NB4 (cell line): ENCODE data around the gene ORM1.
"Not testable (repeated sequence)": the region's sequence is repeated elsewhere in the genome, so short reads cannot be mapped to it uniquely, and the experiment has no call there.

Experiments
- DNase-seq: peaks from one replicate; pipeline ENCODE4 v3.0.0; 2010; ENCODE audit warnings: low read depth
- H3K4me3 ChIP-seq: one replicate; pipeline ENCODE4 v1.5.1; 2011; ENCODE audit warnings: mild to moderate bottlenecking, low read depth, low read length, moderate library complexity
- CTCF ChIP-seq: IDR thresholded peaks from one replicate; pipeline ENCODE4 v1.5.1; 2012; ENCODE audit warnings: low read depth, low read length
- MYC ChIP-seq: IDR thresholded peaks from 2 replicates; pipeline ENCODE4 v1.6.1; 2011; ENCODE audit warnings: low read depth, low read length
- POLR2A ChIP-seq: IDR thresholded peaks from 2 replicates; pipeline ENCODE4 v1.6.1; 2011; ENCODE audit warnings: mild to moderate bottlenecking; ENCODE audit not compliant: insufficient read length; ENCODE audit errors: extremely low read depth
- TF ChIP-seq, protein P1 (sequence below): IDR thresholded peaks from 2 replicates; pipeline ENCODE4 v1.6.1; 2011; ENCODE audit warnings: low read depth, low read length

Gene ORM1

GRCh38 chr9:114322831-114323531 lies at the start of gene ORM1:
Gene ORM1 (plus strand): TSS chr9:114323098. CDS start chr9:114323134, 36 bp downstream.
- H3K4me3 ChIP-seq, DNase-seq: not testable (repeated sequence)

GRCh38 chr9:114273461-114273881 lies 49.4 kb upstream of the ORM1 start:
- no peak for TF ChIP-seq POLR2A
- H3K4me3 ChIP-seq: no peak overlapping the region
- DNase-seq: no peak

DNA sequence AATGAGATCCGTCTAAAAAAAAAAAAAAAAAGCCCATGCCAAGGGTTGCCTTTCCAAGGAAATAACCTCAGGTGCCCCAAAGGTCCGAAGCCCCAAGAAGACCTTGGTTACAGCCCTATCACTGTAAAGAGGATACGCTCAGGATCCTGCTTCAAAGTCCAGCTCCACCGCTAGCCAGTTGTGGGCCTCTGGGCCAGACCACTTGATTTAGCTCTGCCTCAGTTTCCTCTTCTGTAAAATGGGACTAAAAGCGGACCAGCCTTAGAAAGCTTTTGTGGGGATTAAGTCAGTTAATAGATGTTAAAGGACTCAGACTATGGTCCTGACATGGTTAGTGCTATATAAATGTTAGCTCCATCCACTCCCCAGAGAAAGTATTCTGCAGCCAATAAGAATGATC lies 48.7 kb upstream of the ORM1 start:
- no peak for DNase-seq
- H3K4me3 ChIP-seq: no peak overlapping the region
- TF ChIP-seq, protein P1, sequence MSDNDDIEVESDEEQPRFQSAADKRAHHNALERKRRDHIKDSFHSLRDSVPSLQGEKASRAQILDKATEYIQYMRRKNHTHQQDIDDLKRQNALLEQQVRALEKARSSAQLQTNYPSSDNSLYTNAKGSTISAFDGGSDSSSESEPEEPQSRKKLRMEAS: no peak
- TF ChIP-seq MYC: no peak

DNA sequence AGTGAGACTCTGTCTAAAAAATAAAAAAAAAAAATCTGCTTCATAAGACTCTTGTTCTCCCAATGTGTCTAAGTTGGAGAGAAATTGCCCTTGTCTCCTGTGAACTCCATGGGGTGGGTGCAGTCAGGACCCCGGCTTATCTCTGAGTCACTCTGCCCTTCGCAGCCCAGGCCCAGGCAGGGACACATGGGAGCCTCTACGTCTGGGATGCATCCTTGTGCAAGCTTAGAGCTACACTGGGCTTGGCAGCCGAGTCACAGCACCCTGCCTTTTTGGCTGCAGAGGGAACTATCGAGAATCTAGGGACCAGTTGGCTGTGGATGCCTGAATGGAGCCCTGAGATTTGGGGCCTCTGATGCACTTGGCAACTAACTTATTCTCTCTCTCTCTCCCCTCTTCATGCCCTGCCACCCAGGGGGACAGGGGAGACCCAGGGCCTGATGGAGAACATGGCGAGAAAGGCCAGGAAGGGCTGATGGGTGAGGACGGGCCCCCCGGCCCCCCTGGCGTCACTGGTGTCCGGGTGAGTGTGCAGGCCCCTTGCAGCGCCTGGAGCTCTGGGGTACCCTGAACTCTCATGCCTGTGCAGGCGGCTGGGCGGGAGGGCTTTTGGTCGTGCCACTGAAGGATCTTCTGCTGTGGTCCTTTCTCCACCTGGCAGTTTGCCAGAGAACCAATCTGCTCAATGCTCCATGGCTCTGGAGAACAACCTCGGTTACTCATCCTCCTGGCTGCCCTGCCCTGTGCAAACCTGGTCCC lies 47.5 kb upstream of the ORM1 start:
- no peak for TF ChIP-seq MYC
- no peak for TF ChIP-seq POLR2A
- no peak for TF ChIP-seq CTCF
- TF ChIP-seq, protein P1: no peak
- H3K4me3 ChIP-seq: no peak overlapping the region
- DNase-seq: no peak

- no peak for TF ChIP-seq POLR2A
- TF ChIP-seq, protein P1: no peak
- TF ChIP-seq MYC: no peak
- TF ChIP-seq CTCF: no peak
- DNase-seq: no peak
- H3K4me3 ChIP-seq: no peak overlapping the region
Observed at GRCh38 chr9:114276908-114277821, 45.7 kb upstream of the ORM1 start.

DNA sequence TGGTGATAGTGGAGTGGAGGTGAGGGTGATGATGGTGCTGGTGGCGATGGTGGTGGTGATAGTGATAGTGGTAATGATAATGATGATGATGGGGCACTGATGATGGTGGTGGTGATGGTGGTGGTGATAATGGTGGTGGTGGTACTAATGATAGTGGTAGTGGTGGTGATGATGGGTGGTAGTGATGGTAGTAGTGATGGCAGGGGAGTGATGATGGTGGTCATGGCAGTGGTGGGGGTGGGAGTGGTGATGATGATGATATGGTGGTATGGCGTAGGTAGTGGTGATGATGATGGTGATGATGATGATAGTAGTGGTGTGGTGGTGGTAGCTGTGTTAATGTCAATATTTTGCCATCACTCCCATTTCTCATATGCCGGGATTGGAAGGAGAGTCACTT lies 44.5 kb upstream of the ORM1 start:
- no peak for DNase-seq
- no peak overlapping the region for H3K4me3 ChIP-seq
- no peak for TF ChIP-seq POLR2A

- TF ChIP-seq POLR2A (no peak), CTCF (no peak), MYC (no peak)
- TF ChIP-seq, protein P1: no peak
- DNase-seq: peak; percentile 89
- no peak overlapping the region for H3K4me3 ChIP-seq
Observed at GRCh38 chr9:114278881-114279570, 43.9 kb upstream of the ORM1 start.
